ENCODE results near the gene SLC35D3.
"Not testable (repeated sequence)": the region's sequence is repeated elsewhere in the genome, so short reads cannot be mapped to it uniquely, and the experiment has no call there.

The SLC35D3 gene, protein sequence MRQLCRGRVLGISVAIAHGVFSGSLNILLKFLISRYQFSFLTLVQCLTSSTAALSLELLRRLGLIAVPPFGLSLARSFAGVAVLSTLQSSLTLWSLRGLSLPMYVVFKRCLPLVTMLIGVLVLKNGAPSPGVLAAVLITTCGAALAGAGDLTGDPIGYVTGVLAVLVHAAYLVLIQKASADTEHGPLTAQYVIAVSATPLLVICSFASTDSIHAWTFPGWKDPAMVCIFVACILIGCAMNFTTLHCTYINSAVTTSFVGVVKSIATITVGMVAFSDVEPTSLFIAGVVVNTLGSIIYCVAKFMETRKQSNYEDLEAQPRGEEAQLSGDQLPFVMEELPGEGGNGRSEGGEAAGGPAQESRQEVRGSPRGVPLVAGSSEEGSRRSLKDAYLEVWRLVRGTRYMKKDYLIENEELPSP

DNA sequence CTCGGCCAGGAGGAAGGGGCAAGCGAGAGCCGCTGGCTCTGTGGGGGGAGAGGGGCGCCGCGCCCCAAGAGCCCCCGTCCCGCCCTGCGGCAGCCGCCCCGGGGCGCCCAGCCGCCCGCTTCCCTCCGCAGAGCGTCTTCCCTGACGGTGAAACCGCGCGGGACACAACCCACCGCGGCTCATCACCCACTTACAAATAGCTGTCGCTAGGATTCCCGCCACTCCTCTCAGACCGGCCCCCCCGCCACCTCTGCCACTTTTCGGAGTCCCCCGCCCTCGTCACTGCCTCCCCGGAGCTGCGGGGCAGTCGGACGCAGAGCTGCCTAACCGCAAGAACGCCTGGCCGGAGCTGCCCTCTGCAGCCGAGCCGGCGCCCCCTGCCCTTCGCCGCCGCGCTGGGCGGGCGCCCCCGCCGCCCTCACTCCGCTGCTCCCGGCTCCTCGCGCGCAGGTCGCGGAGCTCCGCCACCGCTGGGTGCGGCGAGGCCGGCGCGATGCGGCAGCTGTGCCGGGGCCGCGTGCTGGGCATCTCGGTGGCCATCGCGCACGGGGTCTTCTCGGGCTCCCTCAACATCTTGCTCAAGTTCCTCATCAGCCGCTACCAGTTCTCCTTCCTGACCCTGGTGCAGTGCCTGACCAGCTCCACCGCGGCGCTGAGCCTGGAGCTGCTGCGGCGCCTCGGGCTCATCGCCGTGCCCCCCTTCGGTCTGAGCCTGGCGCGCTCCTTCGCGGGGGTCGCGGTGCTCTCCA lies at the start of gene SLC35D3:
SLC35D3 (plus strand) TSS at position 366 of the 749 bp plus-strand sequence; CDS start at position 494, 128 bp downstream.
- TF ChIP-seq, protein P1, sequence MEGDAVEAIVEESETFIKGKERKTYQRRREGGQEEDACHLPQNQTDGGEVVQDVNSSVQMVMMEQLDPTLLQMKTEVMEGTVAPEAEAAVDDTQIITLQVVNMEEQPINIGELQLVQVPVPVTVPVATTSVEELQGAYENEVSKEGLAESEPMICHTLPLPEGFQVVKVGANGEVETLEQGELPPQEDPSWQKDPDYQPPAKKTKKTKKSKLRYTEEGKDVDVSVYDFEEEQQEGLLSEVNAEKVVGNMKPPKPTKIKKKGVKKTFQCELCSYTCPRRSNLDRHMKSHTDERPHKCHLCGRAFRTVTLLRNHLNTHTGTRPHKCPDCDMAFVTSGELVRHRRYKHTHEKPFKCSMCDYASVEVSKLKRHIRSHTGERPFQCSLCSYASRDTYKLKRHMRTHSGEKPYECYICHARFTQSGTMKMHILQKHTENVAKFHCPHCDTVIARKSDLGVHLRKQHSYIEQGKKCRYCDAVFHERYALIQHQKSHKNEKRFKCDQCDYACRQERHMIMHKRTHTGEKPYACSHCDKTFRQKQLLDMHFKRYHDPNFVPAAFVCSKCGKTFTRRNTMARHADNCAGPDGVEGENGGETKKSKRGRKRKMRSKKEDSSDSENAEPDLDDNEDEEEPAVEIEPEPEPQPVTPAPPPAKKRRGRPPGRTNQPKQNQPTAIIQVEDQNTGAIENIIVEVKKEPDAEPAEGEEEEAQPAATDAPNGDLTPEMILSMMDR (IDR thresholded peaks at IDR 0.05; ENCODE audit: low read depth, low read length) = no peak

DNA sequence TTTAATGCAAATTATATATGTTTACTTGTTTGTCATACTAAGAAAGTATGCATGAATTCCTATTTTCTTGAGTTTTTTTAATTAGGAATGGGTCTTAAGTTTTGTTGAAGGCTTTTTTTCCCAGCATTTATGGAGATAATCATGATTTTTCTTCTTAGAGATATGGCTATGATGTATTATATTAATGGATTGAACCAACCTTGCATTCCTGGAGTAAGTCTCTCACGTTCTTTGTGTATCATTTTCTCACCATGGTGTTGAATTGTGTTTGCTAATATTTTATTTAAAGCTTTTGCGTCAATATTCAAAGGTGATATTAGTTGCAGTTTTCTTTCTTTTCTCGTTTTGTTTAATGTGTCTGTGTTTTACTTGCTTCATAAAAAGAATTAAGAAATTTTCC lies 48.4 kb upstream of the SLC35D3 start:
- TF ChIP-seq, protein P1 (IDR thresholded peaks at IDR 0.05; ENCODE audit: low read depth, low read length) = no peak
- DNase-seq (ENCODE audit: extremely low read depth, low read depth) = no peak

More for the DNA sequence above, at the start of gene SLC35D3:
- no peak for DNase-seq (ENCODE audit: extremely low read depth, low read depth)

DNA sequence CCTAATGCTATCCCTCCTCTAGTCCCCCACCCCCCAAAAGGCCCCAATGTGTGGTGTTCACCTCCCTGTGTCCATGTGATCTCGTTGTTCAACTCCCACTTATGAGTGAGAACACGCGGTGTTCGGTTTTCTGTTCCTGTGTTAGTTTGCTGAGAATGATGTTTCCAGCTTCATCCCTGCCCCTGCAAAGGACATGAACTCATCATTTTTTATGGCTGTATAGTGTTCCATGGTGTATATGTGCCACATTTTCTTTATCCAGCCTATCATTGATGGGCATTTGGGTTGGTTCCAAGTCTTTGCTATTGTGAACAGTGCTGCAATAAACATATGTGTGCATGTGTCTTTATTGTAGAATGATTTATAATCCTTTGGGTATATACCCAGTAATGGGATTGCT lies 45.6 kb upstream of the SLC35D3 start:
- DNase-seq (ENCODE audit: extremely low read depth, low read depth) = not testable (repeated sequence)

DNA sequence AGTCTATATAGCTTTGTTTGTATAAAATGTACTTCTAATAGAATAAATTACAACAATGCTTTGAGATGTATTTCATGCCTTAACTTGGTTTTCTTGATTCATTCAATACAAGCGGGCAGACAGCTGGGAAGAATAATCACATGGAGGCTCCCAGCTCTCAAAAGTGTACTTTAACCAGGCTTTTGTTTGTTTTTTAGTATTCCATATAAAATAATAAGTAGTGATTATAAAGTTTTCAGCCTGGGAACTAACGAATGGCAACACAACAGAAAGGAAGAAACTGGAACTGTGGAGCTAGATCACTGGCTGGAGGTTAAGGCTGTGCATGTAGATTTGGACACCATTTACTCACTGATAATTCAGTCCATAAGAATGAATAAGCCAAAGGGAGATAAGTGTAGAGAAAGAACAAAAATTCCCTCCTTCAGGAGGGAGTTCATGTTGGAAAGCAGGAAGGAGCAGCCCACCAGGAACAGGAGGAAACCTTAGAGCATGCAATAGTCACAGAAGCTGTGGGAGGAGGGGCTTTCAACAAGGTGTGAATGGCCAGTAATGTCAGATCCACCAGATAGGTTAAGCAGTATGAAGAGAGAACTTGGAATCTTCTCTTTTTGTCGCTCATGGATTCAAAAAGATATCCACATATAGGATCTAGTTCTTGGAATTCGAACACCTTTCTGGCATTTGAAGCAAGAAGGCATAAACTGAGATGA lies 41.2 kb upstream of the SLC35D3 start:
- DNase-seq (ENCODE audit: extremely low read depth, low read depth) = no peak
- TF ChIP-seq, protein P1 (IDR thresholded peaks at IDR 0.05; ENCODE audit: low read depth, low read length) = no peak

DNA sequence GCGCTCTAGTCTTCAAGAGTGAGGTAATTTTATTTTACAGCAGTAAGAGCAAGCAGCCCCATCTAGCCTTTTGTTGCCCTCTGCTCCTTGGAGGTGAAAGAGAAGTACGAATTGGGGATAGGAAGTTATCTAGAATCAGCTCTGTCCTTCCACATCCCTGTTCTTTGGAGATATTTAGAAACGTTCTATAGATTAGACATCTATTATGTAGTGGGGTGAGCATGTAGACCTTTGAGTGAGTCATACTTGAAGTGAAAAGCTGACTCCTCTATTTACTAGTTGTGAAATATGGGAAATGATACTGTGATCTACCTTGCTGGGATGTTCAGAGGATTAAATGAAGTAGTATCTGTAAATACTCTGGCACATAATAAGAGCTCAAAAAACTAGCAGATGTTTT lies 36.0 kb upstream of the SLC35D3 start:
- TF ChIP-seq, protein P1 (IDR thresholded peaks at IDR 0.05; ENCODE audit: low read depth, low read length) = no peak
- DNase-seq (ENCODE audit: extremely low read depth, low read depth) = no peak

DNA sequence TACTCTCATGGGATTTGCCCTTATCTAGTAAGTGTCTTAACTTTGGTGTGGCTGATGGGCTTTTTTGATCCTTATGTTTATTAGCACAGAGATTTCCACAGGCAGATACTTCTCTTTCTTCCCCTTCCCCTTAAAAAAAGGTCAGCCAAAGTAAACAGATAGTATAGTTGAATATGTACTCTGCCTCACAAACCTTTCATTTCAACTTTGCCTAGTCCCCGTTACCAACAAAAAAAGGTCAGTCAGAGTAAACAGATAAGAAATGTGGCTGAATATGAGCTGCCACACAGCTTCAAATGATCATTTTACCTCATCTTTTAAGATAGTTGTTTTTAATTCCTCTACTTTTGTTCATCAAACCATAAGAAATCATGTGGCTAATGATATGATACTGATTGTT lies 34.1 kb upstream of the SLC35D3 start:
- TF ChIP-seq, protein P1 (IDR thresholded peaks at IDR 0.05; ENCODE audit: low read depth, low read length) = no peak
- no peak for DNase-seq (ENCODE audit: extremely low read depth, low read depth)

DNA sequence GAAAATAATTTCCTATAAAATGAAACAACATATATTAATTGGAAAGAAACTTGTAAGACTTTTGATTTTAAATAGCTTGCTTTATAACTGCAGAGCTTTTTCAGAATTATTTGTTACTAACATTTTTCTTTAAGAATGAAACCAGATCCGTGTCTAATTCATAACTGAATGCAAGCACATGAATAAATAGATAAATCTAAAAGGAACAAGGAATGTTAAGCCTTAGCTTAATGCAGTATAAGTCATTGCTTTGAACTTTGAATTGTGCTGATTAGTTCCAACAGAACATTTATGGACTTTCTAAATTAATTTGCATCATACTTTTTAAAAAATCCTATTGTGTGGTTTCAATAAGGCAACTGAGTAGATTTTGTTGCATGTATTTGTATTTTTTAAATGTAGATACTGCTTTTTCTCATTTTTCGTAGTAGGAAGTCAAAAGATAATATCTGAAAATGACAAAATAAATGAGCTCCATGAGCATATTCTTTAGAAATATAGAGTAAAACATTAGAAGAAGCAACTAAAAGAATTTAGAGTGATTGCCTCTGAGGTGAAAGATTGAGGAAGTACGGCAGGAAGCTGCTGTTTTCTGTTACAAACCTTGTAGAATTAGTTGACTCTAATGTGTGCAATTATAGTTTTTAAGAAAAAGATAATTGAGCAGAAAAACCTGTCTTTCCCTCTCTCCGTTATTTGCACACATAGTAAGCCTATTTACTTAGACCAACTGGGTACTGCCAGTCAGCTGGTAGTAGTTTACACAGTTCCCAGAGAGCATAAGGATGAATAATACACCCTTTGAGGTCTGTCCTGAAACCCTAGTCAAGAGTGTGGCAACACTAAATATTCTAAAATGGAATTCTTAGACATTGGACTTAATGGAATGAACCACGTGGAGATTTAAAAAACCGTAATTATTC lies 32.6 kb upstream of the SLC35D3 start:
- DNase-seq (ENCODE audit: extremely low read depth, low read depth) = no peak

More for the DNA sequence above, 32.6 kb upstream of the SLC35D3 start:
- TF ChIP-seq, protein P1 (IDR thresholded peaks at IDR 0.05; ENCODE audit: low read depth, low read length) = no peak

Data from AG09319 (cell line).